ENCODE data around the gene L3MBTL4.
"Not testable (repeated sequence)": the region's sequence is repeated elsewhere in the genome, so short reads cannot be mapped to it uniquely, and the experiment has no call there.

L3MBTL4 gene

DNA sequence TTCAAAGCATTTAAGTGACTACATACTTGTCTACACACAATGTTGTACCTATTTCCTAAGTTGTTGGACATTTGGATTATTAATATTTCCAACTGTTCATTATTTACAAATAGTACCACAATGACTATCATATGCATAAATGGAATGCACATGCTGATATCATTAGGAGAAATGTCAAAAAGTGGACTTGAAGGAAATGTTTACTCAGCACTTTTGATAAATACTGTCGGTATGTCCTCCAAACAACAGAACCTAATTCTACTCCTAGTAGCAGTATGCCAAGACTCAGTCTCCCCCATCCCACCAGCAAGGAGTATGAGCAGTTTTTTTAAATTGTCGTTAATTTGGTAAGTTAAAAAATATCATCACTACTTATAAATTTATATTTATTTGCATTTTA, 116.8 kb downstream of the L3MBTL4 start:
- DNase-seq, result no peak

DNA sequence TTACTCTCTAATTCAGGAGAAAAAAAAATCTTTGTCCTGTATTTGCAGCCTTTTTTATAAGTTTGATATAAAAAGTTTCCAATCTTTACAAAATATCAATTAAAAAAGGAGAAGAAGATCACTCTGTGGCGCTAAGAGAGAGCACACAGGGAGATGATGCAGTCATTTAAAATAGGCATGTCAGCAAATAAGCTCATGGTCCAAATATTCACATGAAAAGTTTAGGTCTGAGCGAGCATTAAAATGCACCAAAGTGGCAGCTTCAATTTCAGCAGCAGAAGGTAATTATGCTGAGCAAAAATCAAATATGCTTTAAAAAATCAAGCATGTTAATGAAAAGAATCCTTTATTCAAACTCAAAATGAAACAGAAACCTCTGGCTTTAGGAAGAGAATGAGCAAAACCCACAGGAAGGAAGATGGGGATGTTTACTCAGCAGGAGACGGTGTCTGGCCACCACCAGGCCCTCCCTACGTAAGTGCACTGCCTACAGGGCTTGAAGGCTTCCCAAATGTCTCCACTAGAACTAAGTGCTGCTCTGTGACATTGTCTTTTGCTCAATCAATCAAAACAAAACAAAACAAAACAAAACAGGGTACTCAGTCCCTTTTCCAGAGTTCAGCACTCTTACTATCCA, 120.4 kb downstream of the L3MBTL4 start:
- no peak for DNase-seq

- DNase-seq, result no peak
Measured at GRCh38 chr18:6289843-6290242, 124.9 kb downstream of the L3MBTL4 start.

GRCh38 chr18:6286585-6286984, 128.1 kb downstream of the L3MBTL4 start:
- no peak for DNase-seq

DNA sequence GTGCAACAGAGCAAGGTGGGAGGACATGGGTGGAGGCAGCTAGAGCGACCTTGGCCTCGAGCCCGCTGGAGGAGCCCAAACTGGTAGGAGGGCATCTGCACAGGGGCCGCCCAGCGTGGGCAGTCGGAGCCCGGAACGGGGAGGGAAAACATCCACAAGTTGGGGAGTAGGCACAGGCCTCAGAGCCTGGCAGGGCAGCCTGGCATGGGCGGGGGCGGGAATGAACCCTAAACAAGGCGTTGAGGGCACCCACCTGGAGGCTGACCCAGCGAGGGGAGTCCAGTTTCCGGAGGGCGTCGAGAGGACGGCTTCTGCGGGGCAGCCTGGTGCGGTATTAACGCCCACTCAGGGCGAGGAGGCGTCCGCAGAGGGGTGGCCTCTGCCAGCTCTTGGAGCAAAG, 129.9 kb downstream of the L3MBTL4 start:
- no peak for DNase-seq

- no peak for DNase-seq
Measured at GRCh38 chr18:6284300-6284699, 130.4 kb downstream of the L3MBTL4 start.

- DNase-seq, result no peak
Measured at GRCh38 chr18:6281874-6282273, 132.8 kb downstream of the L3MBTL4 start.

GRCh38 chr18:6280211-6280743, 134.4 kb downstream of the L3MBTL4 start:
- no peak for DNase-seq

GRCh38 chr18:6279308-6279707, 135.4 kb downstream of the L3MBTL4 start:
- DNase-seq, result no peak

GRCh38 chr18:6273423-6273822, 141.3 kb downstream of the L3MBTL4 start:
- no peak for DNase-seq

- DNase-seq, result not testable (repeated sequence)
Measured at GRCh38 chr18:6272144-6272543, 142.6 kb downstream of the L3MBTL4 start.

- DNase-seq, result no peak
Measured at GRCh38 chr18:6271585-6271984, 143.1 kb downstream of the L3MBTL4 start.

GRCh38 chr18:6270771-6271216, 143.9 kb downstream of the L3MBTL4 start:
- no peak for DNase-seq

DNA sequence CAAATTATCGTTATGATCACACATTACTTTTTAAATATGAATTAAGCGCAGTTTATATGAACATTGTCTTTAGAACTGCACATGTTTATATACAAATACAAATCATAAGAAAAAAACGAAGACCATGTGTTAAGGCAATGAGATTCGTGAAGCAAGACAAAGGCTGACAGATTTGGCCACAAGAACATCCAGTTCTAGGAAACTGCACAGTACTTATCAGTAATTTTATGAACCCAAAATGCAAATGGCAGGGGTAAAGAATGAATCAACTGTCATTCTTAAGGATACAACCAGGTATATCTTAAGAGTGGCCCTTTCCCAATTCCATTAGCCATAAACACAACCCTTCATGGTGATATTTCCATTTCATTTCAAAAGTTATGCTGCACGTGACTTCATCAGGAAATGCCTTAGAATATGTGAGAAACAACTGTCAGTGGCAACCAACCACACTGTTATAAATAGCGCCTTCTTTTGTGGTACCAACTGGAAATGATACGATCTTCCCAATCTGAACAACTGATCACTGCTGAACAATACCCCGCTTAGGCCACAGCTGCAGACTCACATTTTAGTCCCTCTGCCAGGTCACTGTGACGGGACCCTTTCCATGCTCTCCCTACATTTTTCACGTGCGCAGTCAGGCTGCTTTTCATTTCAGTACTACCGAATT, 144.9 kb downstream of the L3MBTL4 start:
- DNase-seq, result no peak

DNA sequence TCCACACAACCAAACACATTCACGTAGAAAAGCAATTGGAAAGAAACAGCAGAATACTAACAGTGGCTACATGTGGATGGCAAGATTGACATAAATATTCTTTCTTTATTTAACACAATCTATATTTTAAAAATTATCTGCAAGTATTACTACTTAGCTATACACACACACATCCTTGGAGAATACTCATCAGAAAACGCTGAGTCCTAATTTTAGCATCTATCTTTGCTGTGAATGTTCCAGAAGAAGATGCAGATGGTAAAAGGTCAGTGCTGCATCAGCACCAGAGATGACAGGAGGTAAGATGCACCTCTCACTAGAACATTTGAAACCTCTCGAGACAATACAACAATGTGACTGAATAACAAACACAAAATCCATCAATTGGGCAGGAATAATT, 148.5 kb downstream of the L3MBTL4 start:
- DNase-seq, result no peak

- no peak for DNase-seq
Measured at GRCh38 chr18:6261938-6262337, 152.8 kb downstream of the L3MBTL4 start.

- DNase-seq, result not testable (repeated sequence)
Measured at GRCh38 chr18:6259324-6259723, 155.4 kb downstream of the L3MBTL4 start.

DNA sequence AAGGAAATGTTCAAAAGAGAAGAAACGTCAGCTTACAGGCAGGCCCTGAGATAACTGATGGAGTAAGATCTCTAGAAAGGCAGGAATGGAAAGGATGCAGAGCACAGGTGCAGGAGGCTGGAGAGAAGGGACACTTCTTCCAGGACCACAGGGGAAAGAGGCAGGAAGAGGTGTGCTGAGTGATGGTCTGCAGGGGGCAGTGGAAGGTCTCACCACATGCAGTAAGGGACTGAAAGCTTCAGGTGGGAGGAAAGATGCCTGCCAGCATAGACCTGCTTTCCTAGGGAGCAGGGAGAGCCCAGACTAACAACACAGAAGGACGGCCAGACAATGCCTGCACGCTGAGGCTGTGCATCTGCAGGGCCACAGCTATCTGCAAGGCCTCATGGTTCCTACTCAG, 156.8 kb downstream of the L3MBTL4 start:
- no peak for DNase-seq

DNA sequence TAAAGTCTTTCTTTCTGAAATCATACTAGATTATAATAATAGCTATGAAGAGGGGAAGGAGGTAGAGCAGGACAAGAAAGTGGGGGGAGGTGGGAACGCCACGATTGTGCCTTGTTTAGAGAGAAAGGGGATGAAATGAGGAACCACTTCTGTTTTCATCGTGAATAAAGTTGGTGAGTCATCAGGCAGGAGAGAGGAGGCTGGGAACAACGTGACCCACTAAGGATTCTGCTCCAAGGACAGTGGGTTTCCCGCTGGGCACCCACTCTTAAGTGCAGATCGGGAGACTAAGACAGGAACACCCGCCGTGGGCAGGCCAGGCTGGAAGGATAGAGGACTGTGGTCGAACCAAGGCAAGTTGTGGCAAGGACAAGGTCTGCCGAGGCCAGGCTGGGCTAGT, 158.2 kb downstream of the L3MBTL4 start:
- no peak for DNase-seq

GRCh38 chr18:6255886-6256285, 158.8 kb downstream of the L3MBTL4 start:
- no peak for DNase-seq

DNA sequence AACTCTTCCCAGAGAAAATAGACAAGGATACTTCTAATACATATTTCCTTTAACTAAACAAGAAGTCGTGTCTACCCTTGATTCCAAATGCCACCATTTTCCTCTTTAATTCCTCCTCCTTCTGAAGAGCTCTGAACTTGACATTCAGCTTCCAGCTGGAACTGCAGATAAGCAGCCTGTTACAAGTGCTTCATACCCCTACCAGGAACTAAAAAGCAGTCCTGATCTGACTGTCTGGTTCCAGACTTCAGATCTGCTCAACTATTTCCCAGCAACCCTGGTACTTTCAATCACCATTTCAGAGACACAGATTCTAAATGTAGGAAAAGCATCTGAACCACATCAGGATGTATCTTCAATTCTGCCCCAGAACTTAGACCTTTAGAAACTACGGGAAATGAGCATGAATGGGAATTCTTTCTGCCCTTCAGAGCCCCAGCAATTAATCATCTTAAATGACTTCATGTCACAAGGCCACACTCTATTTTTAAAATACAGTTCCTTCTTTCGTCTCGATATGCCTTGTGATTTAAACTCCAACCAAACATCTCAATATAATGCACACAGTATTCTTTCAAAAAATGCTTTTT, 159.5 kb downstream of the L3MBTL4 start:
- DNase-seq, result no peak

- no peak for DNase-seq
Measured at GRCh38 chr18:6254456-6254855, 160.3 kb downstream of the L3MBTL4 start.

GRCh38 chr18:6251084-6251483, 163.6 kb downstream of the L3MBTL4 start:
- no peak for DNase-seq

DNA sequence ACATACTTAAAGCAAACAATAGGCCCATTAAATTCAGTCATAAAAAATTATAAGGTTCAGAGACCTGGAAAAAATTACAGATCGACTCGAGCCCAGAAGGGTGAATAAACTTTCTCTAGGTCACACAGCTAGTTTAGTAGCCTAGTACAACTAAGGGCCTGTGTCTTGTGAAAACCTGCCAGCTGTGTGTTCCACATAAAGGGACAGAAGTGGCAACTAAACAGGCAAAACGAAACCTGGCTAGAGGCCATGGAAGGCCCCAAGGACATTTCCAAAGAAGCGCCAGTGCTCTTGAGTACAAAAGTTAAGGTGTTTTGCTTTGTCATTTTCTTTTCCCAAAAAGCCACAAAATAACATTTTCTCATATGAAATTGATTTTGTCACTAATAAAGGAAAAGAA, 164.9 kb downstream of the L3MBTL4 start:
- DNase-seq, result no peak

Data from femur (tissue), 1 donor.